Peyer's patch (tissue), 4 donors: Measurements from ENCODE around the gene VSTM4. TPM values are rescaled to one million over a fixed set of nuclear protein-coding genes. Genes with fewer than 3 reads are reported as not detected.

Source experiments
- DNase-seq, 3 donors: peaks; one replicate each; pipeline ENCODE4 v3.0.0-alpha.2; 2017 to 2019
- H3K27ac ChIP-seq, 4 donors: fragments of 200-600 bp; sonication (generic); one replicate each; pipeline ENCODE4 v1.5.1; 2016 to 2019
- H3K27me3 ChIP-seq, 2 donors: fragments of 200-600 bp; sonication (generic); one replicate each; pipeline ENCODE4 v1.5.1; 2019
- H3K36me3 ChIP-seq, 3 donors: fragments of 200-600 bp; sonication (generic); one replicate each; pipeline ENCODE4 v1.5.1; 2016 to 2019
- H3K4me1 ChIP-seq, 4 donors: fragments of 200-600 bp; sonication (generic); one replicate each; pipeline ENCODE4 v1.5.1; 2016 to 2019
- H3K4me3 ChIP-seq, 4 donors: fragments of 200-600 bp; sonication (generic); 1 replicate in 3 of 4; 2 replicates in 1 of 4; pipeline ENCODE4 v1.5.1; 2016 to 2019; ENCODE audit warnings: mild to moderate bottlenecking in 1 of 4
- H3K9me3 ChIP-seq, 4 donors: fragments of 200-600 bp; sonication (generic); one replicate each; pipeline ENCODE4 v1.5.1; 2016 to 2019; ENCODE audit warnings: mild to moderate bottlenecking in 1 of 4
- POLR2A ChIP-seq, 2 donors: fragments of 450-650 bp; IDR thresholded peaks; one replicate each; pipeline ENCODE4 v1.5.1; 2017; ENCODE audit warnings: antibody characterized with exemption in 2 of 2, mild to moderate bottlenecking in 2 of 2, moderate library complexity in 2 of 2
- total RNA-seq, 4 donors: library from RNA; depleted of rRNA; stranded (reverse); fragments of >200 nt; gene quantifications; one replicate each; pipeline ENCODE4 v1.1.0, GENCODE V29; 2016
- TF ChIP-seq, protein P1 (sequence below), 6 experiments: fragments of 450-650 bp in 4 of 6; fragments of 200-600 bp in 2 of 6; sonication (generic) in 1 of 6; IDR thresholded peaks; one replicate each; pipeline ENCODE4 v1.5.1; 2017 to 2019; ENCODE audit warnings: antibody characterized with exemption in 6 of 6, mild to moderate bottlenecking in 3 of 6, moderate library complexity in 1 of 6

VSTM4 gene
- total RNA-seq, 4 donors from 2014 or later, result 1.7 to 4.7 (median 3.8) TPM

GRCh38 chr10:49044293-49045193 lies 70.8 kb downstream of the VSTM4 start:
- no peak overlapping the region for H3K4me3 ChIP-seq
- H3K4me1 ChIP-seq, result no peaks in the 10 kb centered on the region
- H3K9me3 ChIP-seq, result no peaks in the 10 kb centered on the region
- H3K27me3 ChIP-seq, result no peaks in the 10 kb centered on the region
- no peak for DNase-seq
- no peak overlapping the region for H3K27ac ChIP-seq
- no peaks in the 10 kb centered on the region for H3K36me3 ChIP-seq
- TF ChIP-seq, protein P1, sequence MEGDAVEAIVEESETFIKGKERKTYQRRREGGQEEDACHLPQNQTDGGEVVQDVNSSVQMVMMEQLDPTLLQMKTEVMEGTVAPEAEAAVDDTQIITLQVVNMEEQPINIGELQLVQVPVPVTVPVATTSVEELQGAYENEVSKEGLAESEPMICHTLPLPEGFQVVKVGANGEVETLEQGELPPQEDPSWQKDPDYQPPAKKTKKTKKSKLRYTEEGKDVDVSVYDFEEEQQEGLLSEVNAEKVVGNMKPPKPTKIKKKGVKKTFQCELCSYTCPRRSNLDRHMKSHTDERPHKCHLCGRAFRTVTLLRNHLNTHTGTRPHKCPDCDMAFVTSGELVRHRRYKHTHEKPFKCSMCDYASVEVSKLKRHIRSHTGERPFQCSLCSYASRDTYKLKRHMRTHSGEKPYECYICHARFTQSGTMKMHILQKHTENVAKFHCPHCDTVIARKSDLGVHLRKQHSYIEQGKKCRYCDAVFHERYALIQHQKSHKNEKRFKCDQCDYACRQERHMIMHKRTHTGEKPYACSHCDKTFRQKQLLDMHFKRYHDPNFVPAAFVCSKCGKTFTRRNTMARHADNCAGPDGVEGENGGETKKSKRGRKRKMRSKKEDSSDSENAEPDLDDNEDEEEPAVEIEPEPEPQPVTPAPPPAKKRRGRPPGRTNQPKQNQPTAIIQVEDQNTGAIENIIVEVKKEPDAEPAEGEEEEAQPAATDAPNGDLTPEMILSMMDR (IDR thresholded peaks at IDR 0.05), result no peak
- no peak for TF ChIP-seq POLR2A (IDR thresholded peaks at IDR 0.05)

- H3K27ac ChIP-seq, result no peak overlapping the region
- no peak overlapping the region for H3K4me3 ChIP-seq
- DNase-seq, result no peak
- H3K4me1 ChIP-seq, result no peaks in the 10 kb centered on the region
- H3K36me3 ChIP-seq, result no peaks in the 10 kb centered on the region
- TF ChIP-seq POLR2A (IDR thresholded peaks at IDR 0.05), result no peak
- TF ChIP-seq, protein P1 (IDR thresholded peaks at IDR 0.05), result no peak
- no peaks in the 10 kb centered on the region for H3K27me3 ChIP-seq
- no peaks in the 10 kb centered on the region for H3K9me3 ChIP-seq
Measured at GRCh38 chr10:49040601-49041000, 74.7 kb downstream of the VSTM4 start.

DNA sequence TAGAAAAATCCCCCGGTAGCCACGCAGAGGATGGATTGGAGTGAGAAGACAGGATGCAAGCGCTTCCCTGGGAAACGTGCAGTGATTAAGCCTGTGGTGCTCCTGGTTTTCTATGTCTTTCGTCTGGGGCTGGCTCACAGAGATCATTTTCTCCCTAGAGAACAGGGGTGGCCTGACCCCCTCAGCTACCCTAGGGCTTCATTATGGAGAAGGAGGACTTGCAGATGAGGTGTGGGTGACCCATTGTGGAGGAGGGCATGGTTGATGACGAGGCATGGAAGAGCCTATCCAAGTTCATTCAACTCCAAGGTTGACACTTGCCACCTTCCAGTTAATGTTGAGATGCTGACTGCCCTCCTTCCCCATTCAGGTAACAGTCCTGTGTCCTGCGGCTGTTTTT lies 75.9 kb downstream of the VSTM4 start:
- DNase-seq, result no peak
- Histone ChIP-seq H3K9me3 (no peaks in the 10 kb centered on the region), H3K4me3 (no peak overlapping the region), H3K36me3 (no peaks in the 10 kb centered on the region), H3K4me1 (no peaks in the 10 kb centered on the region), H3K27me3 (no peaks in the 10 kb centered on the region), H3K27ac (no peak overlapping the region)
- TF ChIP-seq, protein P1 (IDR thresholded peaks at IDR 0.05), result no peak
- TF ChIP-seq POLR2A (IDR thresholded peaks at IDR 0.05), result no peak

DNA sequence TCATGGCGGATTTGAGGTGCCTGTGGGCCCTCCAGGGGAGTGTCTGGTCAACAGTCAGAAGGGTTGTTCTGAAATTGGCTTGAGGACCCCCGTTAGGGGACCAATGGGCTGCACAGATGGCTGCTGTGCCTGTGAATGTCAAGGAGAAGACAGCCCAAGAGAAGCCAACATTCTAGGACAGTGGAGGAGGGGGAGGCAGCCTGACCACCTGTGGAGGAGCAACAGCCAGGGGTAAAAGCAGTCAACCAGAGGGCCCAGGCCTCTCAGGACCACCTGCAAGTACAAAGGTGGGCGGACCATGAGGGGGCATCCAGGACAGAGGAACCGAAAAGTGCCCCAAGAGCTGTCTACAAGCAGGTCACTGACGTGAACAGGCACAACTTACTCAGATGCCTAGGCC lies 76.6 kb downstream of the VSTM4 start:
- TF ChIP-seq, protein P1 (IDR thresholded peaks at IDR 0.05), result no peak
- TF ChIP-seq POLR2A (IDR thresholded peaks at IDR 0.05), result no peak
- H3K27me3 ChIP-seq, result no peaks in the 10 kb centered on the region
- no peaks in the 10 kb centered on the region for H3K4me1 ChIP-seq
- no peak for DNase-seq
- H3K36me3 ChIP-seq, result no peaks in the 10 kb centered on the region
- H3K27ac ChIP-seq, result no peak overlapping the region
- H3K4me3 ChIP-seq, result no peak overlapping the region
- H3K9me3 ChIP-seq, result no peaks in the 10 kb centered on the region

GRCh38 chr10:49037187-49037586 lies 78.1 kb downstream of the VSTM4 start:
- TF ChIP-seq, protein P1 (IDR thresholded peaks at IDR 0.05), result no peak
- TF ChIP-seq POLR2A (IDR thresholded peaks at IDR 0.05), result no peak
- no peaks in the 10 kb centered on the region for H3K36me3 ChIP-seq
- no peaks in the 10 kb centered on the region for H3K4me1 ChIP-seq
- H3K9me3 ChIP-seq, result no peaks in the 10 kb centered on the region
- H3K27ac ChIP-seq, result no peak overlapping the region
- H3K27me3 ChIP-seq, result no peaks in the 10 kb centered on the region
- DNase-seq, result no peak
- H3K4me3 ChIP-seq, result no peak overlapping the region
